Activated CD8-positive, alpha-beta memory T cell treated with anti-CD3 and anti-CD28 coated beads, Interleukin-2, amount 50 U/mL, for 1 hour (primary cell): ENCODE measurements around the gene OCRL.

Experiments used
- DNase-seq: peaks from one replicate; pipeline ENCODE4 v3.0.0-alpha.2; 2020; ENCODE audit errors: extremely low read depth

The OCRL gene

DNA sequence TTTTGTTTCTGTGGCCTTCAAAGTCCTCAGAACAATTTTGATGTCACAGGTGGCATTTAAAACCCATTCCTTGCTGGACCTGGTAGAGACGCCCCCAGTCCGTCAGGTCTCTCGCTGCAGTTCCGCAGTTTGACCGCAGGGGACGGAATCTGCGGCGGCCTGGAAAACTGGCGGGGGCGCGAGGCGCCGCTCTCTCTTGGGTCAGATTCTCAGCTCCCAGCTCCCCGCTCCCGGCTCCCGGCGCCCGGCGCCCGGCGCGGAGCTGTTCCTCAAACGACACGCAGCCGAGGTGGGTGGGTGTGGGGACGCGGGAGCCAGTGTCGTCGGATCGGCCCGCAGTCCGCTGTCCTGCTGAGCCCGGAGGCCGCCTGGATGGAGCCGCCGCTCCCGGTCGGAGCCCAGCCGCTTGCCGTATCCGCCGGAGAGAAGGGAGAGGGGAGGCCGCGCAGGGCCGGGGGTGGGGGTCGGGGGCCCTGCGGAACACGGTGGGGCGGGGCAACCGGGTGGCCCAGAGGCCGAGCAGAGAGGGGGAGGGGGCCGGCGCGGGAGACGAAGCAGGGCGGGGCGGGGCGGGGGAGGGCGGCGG is at the start of gene OCRL:
Gene OCRL, plus strand, starts transcription at position 192 of the 586 bp plus-strand sequence. Its CDS starts 181 bp downstream, at position 373.
- DNase-seq: no peak

DNA sequence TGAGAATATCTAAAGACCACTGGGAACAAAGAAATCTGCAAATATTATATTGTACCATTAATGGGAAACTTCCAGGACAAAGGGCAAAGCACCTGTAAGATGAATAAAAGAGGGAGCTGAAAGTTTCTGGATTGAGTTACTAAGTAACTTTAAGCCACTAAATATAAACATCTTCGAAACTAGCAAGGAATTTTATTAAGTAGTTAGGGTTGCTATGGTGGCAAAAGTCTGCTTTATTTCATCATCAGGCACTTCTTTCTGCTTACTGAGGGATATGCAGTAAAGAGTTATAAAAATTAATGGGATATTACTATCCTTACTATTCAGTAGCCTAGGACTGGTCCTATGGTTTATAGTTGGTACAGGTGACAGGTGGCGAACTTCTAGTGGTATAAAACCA is 49.7 kb upstream of the OCRL start:
- DNase-seq: no peak

- DNase-seq: no peak
These were observed 46.4 kb upstream of the OCRL start for GRCh38 chrX:129493643-129494042.

DNA sequence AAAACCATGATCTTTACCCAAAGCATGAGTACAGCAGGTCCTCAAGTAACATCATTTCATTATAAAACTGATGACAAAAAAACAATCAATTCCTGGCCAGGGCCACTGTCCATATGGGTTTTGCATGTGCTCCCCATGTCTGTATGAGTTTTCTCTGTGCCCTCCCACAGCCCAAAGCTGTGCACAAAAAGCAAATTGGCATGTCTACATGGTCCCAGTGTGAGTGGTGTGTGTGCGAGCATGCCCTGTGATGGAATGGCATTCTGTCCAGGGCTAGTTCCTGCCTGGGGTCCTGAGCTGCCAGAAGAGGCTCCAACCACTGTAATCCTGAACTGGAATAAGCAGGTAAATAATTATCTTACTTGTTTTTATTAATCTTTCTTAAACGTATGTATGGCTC is 45.2 kb upstream of the OCRL start:
- no peak for DNase-seq

DNA sequence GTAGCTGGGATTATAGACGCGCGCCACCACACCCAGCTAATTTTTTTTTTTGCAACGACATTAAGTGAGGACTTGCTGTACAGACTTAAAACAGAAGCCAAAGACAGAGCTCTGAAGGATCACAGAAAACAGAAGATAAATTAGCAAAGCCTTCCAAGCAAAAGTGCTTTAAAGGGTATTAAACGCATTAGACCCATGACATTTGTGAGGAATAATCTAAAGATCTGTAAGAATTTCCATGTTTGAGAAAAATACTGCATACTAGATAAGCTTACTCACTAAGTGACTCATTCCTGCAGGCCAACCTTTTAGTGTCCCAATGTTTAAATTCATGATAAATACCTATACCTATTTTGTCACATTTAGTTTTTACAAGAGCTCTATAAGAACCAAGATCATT is 44.2 kb upstream of the OCRL start:
- no peak for DNase-seq

DNA sequence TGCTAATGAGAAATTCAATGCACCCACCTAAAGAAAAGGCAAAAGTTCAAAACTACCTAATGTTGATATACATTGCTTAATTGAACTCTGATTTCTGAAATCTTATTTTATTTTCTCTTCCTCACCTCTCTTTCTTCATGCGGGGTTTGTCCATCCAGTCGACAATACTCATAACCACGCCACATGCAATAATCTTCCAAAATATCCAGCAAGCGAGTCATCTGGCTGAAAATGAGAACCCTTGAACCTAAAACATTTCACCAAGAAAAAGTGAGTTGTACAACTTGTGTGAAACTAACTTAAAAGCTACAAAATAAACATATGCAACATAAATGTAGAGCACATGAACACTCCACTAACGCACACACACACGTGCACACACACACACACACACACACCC is 43.4 kb upstream of the OCRL start:
- DNase-seq: no peak

DNA sequence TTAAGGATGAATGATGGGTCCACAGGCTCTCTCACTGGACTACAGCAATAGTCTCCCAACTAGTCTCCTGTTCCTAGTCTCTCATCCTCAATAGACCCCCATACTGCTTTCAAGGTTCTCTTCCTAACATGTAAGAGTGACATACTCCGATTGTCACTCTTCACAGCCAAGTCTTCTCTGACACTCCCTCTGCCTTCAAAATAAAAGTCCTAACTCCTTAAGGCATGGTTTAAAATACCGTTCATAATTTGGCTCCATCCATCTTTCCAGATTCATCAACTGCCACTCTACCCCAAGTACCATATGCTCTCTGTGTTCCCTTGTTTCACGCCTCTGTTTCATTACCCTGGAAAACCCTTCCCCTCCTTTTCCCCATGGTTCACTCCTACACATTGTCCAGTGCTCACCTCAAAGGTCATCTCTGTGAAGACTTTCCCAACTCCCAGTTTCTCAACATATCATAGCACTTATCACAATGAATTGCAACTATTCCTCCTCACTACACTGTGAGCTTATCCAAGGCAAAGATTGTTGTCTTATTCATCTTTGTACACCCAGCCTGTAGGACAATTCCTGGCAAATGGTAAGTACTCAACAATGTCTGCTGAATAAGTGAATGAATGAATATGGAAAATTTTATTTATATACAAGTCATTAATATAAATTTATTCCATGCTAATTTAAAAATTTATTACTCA is 42.8 kb upstream of the OCRL start:
- no peak for DNase-seq

DNA sequence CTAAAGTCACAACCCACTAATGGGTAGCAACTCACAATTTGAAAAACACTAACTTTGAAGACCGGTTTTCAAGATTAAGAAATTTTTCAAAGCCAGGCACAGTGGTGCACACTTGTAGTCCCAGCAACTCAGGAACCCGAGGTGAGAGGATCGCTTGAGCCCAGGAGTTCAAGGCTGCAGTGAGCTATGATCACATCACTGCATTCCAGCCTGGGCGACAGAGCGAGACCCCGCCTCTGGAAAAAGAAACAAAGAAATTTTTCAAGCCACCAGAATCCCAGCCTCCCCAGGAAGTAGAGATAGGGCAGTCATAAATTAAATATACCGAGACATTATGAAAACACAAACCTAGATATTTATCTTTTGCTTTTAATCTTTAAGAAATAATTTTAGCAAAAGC is 29.7 kb upstream of the OCRL start:
- no peak for DNase-seq

GRCh38 chrX:129511689-129512088 is 28.4 kb upstream of the OCRL start:
- DNase-seq: no peak

DNA sequence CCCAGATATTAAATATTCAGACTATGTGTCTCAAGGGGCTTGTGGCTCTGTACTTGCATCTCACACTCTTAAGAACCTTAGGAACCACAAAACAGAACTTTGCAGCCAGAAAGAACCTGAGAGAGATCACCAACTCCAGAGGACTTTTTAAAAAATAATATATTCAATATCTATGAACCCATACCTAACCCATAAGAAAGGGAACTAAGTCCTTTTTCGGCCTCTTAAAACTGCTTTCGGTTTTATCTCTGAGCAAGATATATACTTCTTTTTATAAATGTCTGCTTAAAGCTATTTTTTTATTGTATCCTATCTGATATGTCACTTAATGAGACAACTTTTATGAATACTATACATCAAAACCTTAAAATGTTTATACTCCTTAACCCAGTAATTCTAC is 27.6 kb upstream of the OCRL start:
- no peak for DNase-seq

GRCh38 chrX:129516402-129516801 is 23.7 kb upstream of the OCRL start:
- DNase-seq: no peak

- DNase-seq: no peak
These were observed 19.9 kb upstream of the OCRL start for GRCh38 chrX:129520151-129520550.

DNA sequence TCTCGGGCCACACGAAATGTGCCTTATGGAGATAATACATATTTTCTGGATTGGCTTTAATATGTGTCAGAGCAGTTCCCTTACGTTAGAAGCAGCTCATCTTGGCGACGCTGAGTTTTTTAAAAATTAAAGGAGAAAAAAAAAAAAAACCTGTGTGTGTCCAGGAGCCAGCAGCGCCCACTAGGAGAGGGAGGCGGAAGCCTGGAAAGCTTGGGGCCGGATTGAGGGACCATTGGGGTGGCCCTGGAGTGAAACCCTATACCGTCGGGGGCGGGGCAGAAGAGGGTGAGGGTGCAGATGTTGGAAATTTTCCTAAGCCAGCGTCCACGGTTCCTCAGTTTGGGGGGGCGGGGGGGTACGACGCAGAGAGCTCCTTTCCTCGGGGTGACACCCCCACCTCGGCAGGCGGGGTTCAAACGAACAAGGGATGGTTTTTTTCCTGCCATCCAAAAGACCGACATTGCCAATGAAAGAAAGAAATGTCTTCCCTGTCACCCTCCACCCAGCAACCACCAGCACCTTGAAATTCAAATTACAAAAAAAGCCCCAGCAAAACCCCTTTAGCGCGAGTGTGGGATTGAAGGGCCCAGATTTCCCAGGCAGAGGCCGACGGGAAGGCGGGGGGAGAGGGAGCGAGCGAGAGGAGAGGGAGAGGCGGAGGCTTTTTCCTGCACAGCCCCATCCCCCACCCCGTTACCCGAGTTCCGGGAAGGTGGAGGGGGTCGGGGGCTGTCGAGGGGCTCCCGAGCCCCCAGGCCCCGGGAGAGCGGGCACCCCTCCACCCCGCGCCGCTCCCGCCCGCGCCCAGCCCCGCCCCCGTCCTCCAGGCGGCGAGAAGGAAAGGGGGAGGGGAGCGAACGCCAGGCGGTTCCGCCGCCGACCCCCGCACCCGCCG is 17.6 kb upstream of the OCRL start:
- DNase-seq: no peak

DNA sequence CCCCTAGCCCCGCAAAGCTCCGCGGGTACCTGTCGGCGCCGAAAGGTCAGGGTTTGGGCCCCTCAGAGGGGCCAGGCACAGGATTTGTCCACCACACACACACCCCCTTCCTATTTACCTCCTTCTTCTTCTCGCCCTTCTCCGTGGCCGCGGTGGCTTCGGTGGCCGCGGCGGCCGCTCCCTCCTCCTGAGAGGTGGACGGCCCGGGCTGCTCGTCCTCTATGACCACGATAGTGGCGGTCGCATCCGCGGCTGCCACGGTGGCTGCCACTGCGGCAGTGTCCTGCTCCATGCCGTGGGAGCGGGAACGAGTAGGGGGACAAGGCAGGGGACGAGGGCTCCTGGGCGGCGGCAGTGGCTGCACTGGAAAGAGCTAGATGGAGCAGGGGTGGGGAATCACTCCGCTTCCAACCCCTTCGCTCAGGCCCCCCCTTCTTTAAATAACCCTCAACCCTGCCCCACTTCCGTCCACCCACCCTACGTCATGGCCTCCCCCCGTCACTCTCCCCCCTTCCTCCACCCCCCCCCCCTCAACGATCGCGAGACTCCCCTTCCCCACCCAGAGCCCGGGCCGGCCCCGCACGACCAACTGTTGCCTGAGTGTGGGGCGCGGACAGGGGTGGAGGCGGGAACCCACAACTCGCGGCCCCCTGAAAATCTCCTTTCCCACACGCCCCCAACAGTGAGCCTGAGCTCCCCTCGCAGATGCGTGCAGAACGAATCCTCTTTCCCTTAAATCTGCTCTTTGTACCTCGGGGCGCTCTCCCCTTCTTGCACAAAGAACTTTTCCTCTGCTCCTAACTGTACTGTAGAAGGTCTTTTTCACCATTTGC is 16.8 kb upstream of the OCRL start, which contains the start of gene SMARCA1:
Gene SMARCA1, minus strand, starts transcription at position 412 of the 833 bp plus-strand sequence. Its CDS starts 120 bp downstream, at position 292.
- no peak for DNase-seq

GRCh38 chrX:129524250-129524850 is 15.7 kb upstream of the OCRL start:
- DNase-seq: no peak

GRCh38 chrX:129525162-129525561 is 14.9 kb upstream of the OCRL start:
- DNase-seq: no peak

DNA sequence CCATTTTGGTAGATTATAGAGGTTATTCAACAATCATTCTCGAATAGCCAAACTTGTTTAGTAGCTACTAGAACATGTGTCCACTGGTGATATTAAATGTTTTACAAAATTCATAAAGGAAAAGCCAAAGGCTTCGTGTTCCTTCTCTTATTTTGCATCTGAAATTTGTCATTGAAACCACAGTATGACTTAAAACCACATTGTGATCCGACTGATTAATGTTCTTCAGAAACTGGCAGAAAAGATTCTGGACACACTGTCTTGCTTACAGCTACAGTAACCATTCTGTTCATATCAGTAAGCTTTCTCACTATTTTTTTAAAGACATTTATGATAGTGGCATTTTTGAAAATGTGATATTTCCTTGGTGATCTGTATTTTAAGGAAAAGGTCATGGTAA is 14.2 kb upstream of the OCRL start:
- DNase-seq: no peak

- DNase-seq: no peak
These were observed 10.3 kb upstream of the OCRL start for GRCh38 chrX:129529685-129530281.

GRCh38 chrX:129530410-129530809 is 9.6 kb upstream of the OCRL start:
- DNase-seq: no peak

- DNase-seq: no peak
These were observed 8.9 kb upstream of the OCRL start for GRCh38 chrX:129531132-129531531.
